Esophagus muscularis mucosa (tissue), 4 donors: ENCODE data around the gene NACA2.

Experiments used
- CTCF ChIP-seq, 3 experiments: fragments of 200-600 bp in 2 of 3; fragments of 450-650 bp in 1 of 3; sonication (generic) in 2 of 3; IDR thresholded peaks; one replicate each; pipeline ENCODE4 v1.5.1; 2017 to 2019; ENCODE audit warnings: antibody characterized with exemption in 3 of 3, mild to moderate bottlenecking in 2 of 3, moderate library complexity in 1 of 3
- EP300 ChIP-seq: sonication (generic); formaldehyde crosslinking; IDR thresholded peaks from one replicate; pipeline ENCODE4 v1.6.1; 2017; ENCODE audit warnings: antibody characterized with exemption
- POLR2A ChIP-seq: fragments of 450-650 bp; IDR thresholded peaks from one replicate; pipeline ENCODE4 v1.6.1; 2017; ENCODE audit warnings: antibody characterized with exemption, moderate library complexity, mild to moderate bottlenecking, low read depth

DNA sequence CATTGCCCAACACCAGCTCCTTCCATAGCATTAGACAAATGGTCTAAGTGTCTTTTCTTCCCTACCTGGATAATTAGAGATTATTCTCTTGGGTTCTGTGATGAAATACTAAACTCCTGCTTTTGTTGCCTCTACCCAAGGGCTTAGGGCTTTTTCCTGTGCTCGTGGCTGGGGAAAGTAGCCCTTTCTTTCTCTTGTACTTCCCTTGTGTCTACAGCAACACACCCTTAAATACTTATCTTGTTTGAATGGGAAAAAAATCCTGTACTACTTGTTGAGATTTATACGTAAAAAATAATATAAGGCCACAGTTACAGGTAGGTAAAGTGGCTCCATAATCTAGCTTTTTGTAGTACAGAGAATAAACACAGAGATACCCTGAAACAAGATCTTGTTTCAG is 7.0 kb upstream of the NACA2 start:
- no peak for TF ChIP-seq CTCF (IDR thresholded peaks at IDR 0.05)
- no peak for TF ChIP-seq EP300
- no peak for TF ChIP-seq POLR2A
